GM18517 (cell line): Measurements from ENCODE around the gene DKKL1.
A peak's percentile ranks its signal among the peaks of the same experiment; 100 is the strongest.
"Not testable (repeated sequence)": the region's sequence is repeated elsewhere in the genome, so short reads cannot be mapped to it uniquely, and the experiment has no call there.

Source experiments
- ATAC-seq: cut with Tn5 transposase; IDR thresholded peaks from one replicate; pipeline ENCODE4 v1.9.1; 2021; ENCODE audit warnings: mild to moderate bottlenecking, moderate library complexity; ENCODE audit not compliant: unreplicated experiment

DKKL1 gene

DNA sequence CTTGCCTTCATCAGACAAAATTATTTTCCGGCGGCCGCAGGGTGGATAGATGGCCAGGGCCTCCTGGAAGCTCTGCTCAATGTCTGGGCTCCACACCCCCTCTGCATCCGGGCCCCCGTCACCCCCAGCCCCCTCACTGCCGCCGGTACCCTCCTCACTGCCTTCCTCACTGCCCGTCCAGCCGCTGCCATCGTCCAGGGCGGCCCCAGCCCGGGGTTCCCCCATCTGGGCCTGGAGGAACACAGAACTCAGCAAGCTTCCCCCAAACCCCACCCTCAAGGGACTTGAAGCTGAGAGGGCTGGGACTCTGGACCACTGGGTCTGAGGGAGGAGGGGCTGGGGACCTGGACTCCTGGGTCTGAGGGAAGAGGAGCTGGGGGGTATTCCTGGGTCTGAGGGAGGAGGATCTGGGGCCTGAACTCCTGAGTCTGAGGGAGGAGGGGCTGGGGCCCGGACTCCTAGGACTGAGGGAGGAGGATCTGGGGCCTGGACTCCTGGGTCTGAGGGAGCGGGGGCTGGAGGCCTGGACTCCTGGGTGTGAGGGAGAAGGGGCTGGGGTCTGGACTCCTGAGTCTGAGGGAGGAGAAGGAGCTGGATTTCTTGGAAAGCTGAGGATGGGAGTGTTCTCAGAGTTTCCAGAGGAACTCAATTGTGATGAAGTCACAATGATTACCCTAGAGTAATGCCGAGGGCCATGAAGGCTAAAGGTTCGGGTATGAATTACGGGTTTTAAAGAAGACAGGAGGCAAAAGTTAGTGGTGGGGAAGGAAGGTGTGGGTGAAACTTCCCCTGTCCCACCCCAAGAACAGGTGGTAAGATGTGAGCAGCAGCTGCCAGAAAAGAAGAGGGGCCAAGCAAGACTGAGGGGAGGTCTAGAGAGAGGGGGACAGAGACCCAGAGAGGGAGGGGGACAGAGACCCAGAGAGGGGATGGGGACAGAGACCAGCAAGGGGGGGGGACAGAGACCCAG, 3.5 kb upstream of the DKKL1 start:
- no peak for ATAC-seq

DNA sequence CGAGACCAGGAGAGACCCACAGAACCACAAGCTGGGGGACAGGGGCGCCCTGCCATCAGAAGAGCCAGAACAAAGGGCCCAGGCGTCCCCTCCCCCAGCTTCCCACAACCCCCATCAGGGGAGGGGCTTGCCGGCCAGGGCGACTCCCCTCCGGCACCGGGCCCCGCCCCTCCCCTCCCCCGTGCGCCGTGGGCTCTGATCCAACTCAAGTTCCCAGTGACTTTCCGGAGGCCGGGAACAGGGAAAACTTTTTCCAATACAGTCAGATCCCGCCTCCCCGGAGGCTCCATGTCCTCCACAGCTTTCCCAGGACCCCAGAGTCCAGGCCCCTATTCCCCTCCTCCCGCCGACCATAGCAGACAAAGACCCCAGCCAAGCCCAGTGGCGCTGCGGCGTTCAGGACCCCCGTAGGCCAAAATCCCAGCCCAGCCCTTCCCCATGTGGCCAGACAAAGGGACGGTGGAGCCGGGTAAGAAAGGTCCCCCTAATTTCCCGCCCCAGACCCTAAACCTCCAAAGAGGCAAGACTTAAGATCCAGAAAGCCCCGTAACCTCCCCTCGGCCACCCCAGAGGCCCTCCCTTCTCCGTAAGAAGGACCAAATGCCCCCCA, 2.1 kb upstream of the DKKL1 start:
- no peak for ATAC-seq

DNA sequence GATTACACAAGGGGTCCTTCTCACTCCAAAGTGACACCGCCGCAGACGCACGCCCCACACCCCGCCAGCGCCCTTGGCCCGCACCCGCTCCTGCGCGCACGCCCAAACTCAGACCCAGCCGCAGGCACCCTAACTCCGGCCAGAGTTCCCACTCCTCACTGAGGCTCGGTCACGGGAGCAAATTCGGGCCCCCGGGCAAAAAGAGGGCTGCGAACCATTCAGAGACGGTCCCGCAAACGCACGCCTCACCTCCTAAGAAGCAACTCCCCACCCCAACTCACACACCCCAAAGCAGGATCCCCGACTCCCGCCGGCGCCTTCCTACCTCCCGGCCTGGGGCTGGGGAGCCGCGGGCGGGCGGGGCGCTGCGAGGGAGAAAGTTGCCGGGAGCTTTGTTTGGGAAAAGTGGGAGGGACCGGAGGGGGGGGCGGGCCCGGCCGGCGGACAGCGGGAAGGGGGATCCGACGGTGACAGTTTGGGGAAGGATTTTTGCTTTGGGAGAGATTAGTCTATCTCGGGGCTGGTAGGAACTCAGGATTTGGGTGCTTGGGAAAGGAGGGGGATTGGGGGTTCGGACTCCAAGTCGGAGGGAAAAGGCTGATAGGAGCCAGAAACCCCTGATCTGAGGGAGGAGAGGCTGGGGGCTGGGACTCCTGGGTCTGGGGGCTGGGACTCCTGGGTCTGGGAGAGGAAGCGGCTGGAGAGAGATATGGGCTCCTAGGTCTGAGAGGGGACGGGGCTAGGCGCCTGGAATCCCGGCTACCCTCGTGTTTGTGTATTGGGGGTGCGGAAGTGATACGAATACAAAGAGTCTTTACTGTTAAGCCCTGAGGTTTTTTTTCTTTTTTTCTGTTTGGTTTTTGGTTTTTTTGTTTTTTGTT, 1.4 kb upstream of the DKKL1 start, which contains the start of gene TEAD2:
Gene TEAD2 (minus strand): TSS at position 369 of the 881 bp plus-strand sequence. CDS start 2,341 bp downstream, outside the sequence.
- no peak for ATAC-seq

DNA sequence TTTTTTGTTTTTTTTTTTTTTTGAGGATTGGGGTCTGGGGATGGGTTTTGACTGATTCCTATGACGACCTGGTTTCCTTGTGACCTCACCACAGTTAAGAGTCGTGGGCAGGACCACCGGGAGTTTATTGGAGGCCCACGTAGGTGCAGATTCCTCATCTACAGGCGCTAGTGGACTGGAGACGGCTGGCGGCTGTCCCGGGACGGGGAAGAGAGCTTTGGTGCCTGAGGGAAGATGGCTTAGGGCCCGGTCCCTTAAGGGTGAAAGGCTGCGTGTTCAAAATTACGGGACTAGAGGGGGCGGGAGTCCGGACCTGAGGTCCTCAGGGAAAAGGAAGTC, 779 bp upstream of the DKKL1 start:
- ATAC-seq: peak; percentile 19

DNA sequence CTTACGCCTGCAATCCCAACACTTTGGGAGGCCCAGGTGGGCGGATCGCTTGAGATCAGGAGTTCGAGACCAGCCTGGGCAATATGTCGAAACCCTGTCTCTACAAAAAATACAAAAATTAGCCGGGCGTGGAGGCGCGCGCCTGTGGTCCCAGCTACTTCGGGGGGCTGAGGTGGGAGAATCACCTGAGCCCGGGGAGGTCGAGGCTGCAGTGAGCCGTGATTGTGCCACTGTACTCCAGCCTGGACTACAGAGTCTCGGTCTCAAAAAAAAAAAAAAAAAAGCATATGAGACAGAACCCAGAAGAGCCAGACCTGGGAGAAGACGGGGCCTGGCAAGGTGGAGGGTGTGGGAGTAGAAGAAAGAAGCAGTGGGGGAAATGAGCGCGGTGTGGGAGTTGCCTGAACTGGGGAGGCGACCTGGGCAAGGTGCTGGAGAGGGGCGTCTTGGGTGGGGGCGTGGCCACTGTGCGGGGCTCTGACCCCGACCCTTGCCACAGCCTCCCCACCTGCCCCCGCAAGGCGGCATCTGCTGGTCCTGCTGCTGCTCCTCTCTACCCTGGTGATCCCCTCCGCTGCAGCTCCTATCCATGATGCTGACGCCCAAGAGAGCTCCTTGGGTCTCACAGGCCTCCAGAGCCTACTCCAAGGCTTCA, 533 bp downstream of the DKKL1 start:
- ATAC-seq: no peak

DNA sequence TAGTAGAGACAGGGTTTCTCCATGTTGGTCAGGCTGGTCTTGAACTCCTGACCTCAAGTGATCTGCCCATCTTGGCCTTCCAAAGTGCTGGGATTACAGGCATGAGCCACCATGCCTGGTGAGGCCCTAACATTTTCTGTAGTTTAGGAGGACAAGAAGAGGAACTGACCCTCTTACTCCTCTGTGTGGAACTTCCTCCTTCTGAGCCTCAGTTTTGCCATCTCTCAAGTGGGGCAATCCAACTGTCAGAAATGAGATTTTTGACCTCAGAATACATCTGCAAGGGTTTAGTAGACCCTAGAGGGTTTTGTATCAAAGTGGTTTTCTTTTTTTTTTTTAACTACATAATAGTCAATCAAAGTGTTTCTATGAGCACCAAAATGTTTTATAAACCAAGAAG, 2.4 kb downstream of the DKKL1 start:
- ATAC-seq: no peak

DNA sequence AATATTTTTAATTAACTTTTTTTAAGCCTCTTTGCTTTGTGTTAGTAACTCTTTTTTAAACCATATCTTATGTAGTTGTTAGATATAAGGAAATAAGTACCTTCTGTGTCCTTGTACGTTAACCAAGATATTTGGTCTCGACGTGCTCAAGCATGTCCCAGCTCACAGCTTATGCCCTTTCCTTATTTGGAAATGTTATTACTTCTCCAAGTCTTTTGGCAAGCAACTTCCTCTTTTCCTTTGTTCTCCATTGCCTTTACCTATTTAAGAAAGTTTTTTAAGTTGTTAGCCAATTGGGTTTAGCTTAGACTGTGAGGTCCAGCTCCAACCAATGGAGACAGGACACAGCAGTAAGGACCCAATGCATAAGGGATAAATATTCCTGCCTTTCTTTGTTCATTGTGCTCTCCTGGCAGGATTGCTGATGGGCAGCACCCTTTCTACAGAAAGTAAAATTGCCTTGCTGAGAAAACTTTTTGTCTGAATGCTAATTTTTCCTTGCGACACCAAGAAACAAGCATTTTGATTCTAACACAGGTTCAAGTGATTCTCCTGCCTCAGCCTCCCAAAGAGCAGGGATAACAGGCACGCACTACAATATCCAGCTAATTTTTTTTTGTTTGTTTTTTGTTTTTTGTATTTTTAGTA, 5.2 kb downstream of the DKKL1 start:
- no peak for ATAC-seq

DNA sequence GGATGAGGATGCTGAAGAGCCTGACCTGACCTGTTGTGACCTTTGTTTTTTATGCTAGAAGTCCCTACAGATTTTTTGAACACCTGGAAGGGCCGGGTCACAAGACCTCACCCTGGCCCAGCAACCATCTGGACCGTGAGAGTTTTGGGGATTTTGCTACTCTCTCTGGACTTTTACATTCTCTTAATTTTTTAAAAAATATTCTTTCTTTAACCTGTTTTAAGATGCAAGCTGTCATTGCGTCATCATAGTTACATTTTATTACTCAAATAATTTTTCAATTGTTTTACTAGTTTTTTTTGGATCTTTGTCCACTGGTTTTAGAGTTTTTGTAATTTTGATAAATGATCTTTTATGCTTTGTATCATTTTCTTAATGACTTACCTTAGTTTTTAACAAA, 7.5 kb downstream of the DKKL1 start:
- no peak for ATAC-seq

DNA sequence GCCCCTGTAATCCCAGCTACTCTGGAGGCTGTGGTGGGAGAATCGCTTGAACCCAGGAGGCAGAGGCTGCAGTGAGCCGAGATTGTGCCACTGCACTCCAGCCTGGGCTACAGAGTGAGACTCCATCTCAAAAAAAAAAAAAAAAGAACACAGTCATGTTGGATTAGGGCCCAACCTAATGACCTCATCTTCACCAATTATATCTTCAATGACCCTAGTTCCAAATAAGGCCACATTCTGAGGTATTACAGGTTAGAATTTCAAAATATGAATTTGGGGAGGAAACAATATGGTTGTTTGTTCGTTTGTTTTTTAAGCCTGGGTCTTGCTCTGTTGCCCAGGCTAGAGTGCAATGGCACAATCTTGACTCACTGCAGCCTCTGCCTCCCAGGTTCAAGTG, 9.5 kb downstream of the DKKL1 start:
- ATAC-seq: not testable (repeated sequence)

DNA sequence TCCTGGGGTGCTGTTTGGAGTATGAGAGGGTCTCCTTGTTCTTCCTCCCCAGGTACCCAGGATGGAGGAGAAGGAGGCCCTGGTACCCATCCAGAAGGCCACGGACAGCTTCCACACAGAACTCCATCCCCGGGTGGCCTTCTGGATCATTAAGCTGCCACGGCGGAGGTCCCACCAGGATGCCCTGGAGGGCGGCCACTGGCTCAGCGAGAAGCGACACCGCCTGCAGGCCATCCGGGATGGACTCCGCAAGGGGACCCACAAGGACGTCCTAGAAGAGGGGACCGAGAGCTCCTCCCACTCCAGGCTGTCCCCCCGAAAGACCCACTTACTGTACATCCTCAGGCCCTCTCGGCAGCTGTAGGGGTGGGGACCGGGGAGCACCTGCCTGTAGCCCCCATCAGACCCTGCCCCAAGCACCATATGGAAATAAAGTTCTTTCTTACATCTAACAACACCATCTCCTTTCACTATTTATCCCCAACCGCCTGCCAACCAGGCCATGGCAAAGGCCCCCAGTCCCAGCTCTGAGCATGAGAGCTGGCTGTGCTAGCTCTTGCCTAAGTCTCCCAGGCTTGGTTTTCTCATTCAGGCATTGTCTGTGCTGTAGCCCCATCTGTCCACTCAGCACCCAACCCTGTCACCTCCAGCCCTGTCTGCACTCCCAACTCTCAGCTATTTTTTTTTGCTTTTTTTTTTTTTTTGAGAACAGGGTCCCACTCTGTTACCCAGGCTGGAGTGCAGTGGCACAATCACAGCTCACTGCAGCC, 11.2 kb downstream of the DKKL1 start:
- no peak for ATAC-seq

DNA sequence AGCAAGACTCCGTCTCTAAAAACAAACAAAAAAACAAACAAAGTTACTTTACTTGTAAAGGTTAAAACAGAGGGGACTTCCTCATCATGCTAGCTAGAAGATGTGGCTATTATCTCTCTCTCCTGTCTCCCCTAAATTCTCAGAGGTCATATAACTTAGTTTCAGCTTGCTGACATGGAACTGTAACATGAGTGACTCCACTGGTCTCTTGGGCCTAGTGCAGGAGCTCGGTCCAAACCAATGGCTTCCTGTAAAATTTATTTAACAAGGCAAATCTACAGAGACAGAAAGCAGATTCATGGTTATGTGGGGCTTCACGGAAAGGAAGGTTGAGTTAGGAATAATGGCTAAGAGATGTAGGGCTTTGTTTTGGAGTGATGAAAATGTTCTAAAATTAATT, 14.8 kb downstream of the DKKL1 start:
- no peak for ATAC-seq

DNA sequence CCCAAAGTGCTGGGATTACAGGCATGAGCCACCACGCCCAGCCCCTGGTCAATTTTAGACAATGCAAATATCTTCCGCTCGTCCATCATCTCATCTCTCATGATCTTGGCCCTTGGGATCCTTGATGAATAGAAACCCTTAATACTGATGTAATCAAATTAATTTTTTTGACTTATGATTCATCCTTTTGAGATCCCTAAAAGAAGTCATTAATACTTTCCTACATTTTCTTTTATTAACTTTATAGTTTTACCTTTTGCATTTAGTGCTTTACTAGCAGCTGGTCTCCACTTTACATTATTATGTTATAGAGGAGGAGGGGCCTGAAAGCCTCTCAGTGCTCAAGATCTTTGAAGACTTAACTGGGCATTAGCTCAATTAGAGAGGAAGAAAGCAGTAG, 16.7 kb downstream of the DKKL1 start:
- ATAC-seq: no peak

DNA sequence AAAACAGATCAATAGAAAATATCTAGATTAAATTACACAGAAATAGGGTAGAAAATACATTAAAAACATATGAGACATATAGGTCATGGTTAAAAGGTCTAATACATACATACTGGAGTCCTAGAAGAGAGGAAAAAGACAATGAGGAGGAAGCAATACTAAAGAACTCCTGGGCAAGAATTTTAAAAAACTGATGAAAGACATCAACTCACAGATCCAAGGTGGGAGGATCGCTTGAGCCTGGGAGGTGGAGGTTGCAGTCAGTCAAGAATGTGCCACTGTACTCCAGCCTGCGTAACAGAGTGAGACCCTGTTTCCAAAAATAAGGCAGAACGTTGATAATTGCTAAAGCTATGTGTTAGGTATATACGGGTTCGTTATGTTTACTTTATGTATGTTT, 19.0 kb downstream of the DKKL1 start:
- no peak for ATAC-seq

DNA sequence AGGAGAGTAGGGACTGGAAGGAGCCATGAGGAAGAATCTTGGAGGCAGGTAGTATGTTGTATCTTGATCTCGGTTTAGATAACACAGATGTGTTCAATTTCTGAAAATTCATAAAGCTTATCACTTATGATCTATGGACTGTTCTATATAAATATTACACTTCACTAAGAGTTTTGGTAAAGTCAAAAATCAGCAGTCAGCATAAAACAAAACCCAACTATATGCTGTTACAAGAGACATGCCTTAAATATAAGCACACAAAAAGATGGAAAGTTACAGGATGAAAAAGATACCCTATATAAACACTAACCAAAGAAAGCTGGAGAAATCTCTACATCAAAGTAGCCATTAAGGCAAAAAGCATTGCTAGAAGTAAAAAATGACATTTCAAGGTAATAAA, 19.9 kb downstream of the DKKL1 start:
- ATAC-seq: no peak

DNA sequence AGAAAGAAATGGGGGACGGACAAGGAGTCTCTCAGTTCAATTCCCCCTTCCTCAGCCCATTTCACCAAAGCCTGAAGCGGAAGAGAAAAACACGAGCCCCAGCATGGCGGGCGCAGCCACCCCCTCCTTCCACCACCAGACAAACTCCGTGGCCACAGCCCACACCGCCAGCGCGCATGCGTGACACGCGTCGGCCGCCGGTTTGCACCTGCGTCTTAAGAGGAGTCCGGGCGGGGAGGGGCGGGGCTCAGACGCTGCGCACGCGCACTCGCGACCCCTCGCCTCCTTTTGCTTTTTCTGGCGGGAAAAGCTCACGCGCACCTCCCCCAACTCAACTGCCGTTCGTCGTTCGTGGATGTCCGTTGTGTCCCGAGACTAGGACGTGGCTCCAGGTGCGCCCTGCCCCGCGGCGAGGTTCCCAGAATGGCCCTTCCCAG, 24.3 kb downstream of the DKKL1 start, which contains the start of gene KASH5:
Gene KASH5 (plus strand): TSS at position 314 of the 437 bp plus-strand sequence. CDS start 2,635 bp downstream, outside the sequence.
- ATAC-seq: peak; percentile 65

DNA sequence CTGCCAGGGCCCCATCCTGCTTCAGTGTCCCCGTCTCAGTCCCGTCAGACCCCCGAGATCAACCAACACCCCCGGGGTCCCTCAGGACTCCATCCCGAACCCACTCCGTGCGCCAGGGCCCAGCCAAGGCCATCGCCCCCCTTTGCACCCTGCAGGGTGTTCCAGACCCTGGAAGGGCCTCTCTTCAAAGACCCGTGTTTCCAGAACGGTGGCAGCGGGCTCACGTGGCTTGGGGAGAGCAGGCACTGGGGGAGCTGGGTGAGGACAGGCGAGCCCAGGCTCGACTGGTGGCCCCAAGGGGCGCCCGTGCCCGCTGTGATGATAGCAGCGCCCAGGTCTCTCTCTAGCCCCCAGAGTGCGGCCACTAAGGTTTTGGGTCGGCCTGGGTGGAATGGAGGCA, 25.7 kb downstream of the DKKL1 start:
- no peak for ATAC-seq

DNA sequence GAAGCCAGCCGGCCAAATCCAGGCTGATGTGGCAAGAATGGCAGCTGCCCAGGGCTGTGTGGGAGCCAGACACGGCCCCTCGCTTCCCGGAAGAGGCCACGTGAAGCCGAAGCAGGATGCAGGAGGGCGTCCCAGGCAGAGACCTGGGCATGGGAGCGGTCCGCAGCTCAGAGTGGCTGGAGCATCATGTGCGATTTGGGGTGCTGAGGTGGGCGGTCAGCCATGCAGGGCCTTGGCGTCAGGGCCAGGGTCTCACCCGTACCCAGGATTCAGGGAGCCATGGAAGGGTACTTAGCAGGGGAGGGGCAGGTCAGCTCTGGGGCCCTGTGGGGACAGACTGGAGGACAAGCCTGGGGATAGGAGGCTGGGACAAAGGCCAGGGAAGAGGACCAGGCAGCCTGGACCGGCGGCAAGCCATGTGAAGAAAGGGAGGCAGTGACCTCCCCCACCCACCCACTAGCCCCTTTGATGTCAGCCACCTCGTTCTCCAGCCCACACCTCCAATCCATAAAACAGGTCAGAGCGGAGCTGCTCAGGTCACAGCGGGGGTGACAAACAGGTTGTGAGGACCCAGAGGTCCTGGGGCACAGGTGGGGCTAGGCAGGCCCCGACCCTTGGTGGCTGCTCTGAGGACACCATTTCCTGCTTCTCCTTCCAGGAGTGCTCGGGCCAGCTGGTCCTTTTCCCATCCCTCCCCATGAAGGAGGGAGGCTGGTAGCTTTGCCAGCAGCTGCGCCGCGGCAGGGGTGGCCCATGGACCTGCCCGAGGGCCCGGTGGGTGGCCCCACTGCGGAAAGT, 26.7 kb downstream of the DKKL1 start:
- no peak for ATAC-seq

DNA sequence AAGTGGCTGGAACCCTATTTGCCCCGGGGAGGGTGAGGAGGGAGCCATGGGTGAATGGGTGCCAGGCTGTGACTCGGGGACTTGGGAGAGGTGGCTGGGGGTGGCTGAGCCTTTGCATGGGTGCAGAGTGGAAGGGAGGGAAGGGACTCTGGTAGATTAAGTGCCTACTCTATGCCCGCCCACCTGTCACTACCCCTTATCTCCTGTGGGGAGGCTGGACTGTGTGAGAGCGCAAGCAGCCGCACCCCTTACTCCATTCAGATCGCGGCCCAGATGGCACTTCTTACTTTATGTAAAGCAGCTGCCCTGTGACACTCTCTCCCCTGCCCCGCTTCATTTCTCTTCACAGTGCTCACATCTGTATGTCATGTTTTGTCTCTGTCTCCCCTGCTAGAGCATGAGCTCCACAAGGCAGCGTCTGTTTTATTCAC, 27.3 kb downstream of the DKKL1 start:
- no peak for ATAC-seq
